ENCODE measurements around the gene KRI1.

- no peak for TF ChIP-seq CTCF (IDR thresholded peaks at IDR 0.05)
- TF ChIP-seq POLR2A (IDR thresholded peaks at IDR 0.05): no peak
Observed at GRCh38 chr19:10517760-10518443, 47.9 kb downstream of the KRI1 start.
